Hepatocyte (in vitro differentiated cells): ENCODE results near the gene MCM5.

Source experiments
- EZH2 ChIP-seq: fragments of 200-600 bp; sonication (generic); IDR thresholded peaks from 2 replicates; pipeline ENCODE4 v1.6.1; 2016; ENCODE audit warnings: antibody characterized with exemption, mild to moderate bottlenecking, borderline replicate concordance
- EZH2phosphoT487 ChIP-seq: fragments of 200-600 bp; sonication (generic); IDR thresholded peaks from one replicate; pipeline ENCODE4 v1.6.1; 2018; ENCODE audit warnings: antibody characterized with exemption, mild to moderate bottlenecking, low read depth, moderate library complexity; ENCODE audit not compliant: unreplicated experiment, severe bottlenecking
- TF ChIP-seq, protein P1 (sequence below): fragments of 200-600 bp; sonication (generic); IDR thresholded peaks from 2 replicates; pipeline ENCODE4 v1.5.1; 2016; ENCODE audit warnings: antibody characterized with exemption, mild to moderate bottlenecking; ENCODE audit not compliant: poor library complexity

DNA sequence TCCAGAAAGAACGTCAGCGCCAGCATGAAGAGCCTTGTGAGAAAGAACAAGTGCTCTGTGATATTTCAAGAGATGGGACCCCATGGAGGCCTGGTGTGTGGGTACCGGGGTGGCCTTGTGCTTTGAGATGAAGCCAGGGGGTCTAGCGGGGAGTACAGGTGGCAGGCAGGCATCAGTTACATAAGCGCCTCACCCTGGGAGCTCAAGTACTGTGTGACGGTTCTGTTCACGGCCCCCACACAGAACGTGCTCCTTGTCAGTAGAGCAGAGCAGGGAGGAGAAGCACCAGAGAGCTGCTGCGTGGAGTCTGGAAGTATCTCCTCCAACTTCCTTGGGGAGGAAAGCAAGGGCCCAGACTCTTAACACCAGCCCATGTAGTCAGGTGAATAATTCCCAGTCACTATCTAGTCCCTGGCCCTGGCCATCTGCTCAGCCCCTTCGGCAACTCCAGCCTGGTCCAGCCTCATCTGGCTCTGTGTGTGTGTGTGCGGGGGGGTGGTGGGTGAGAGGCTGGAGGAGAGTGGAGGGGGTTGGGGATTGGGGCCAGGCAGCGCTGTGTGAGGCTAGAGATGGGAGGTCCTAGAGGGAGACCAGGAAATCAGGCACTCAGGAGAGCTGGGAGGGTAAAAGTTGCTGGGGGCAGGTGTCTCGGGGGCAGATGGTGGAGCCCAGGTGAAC lies 32.4 kb downstream of the MCM5 start:
- TF ChIP-seq, protein P1, sequence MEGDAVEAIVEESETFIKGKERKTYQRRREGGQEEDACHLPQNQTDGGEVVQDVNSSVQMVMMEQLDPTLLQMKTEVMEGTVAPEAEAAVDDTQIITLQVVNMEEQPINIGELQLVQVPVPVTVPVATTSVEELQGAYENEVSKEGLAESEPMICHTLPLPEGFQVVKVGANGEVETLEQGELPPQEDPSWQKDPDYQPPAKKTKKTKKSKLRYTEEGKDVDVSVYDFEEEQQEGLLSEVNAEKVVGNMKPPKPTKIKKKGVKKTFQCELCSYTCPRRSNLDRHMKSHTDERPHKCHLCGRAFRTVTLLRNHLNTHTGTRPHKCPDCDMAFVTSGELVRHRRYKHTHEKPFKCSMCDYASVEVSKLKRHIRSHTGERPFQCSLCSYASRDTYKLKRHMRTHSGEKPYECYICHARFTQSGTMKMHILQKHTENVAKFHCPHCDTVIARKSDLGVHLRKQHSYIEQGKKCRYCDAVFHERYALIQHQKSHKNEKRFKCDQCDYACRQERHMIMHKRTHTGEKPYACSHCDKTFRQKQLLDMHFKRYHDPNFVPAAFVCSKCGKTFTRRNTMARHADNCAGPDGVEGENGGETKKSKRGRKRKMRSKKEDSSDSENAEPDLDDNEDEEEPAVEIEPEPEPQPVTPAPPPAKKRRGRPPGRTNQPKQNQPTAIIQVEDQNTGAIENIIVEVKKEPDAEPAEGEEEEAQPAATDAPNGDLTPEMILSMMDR = no peak
- no peak for TF ChIP-seq EZH2
- no peak for TF ChIP-seq EZH2phosphoT487
